B cell (primary cell): ENCODE data around the gene CCDC3.

ENCODE experiments used
- EZH2 ChIP-seq: IDR thresholded peaks from 2 replicates; pipeline ENCODE4 v1.6.1; 2012; ENCODE audit warnings: borderline replicate concordance, low read depth, mild to moderate bottlenecking, moderate library complexity, low read length; ENCODE audit not compliant: insufficient read depth, poor library complexity, severe bottlenecking
- TF ChIP-seq, protein P1 (sequence below): fragments of 200-600 bp; IDR thresholded peaks from one replicate; pipeline ENCODE4 v1.8.0; 2022; ENCODE audit warnings: antibody characterized with exemption, mild to moderate bottlenecking

DNA sequence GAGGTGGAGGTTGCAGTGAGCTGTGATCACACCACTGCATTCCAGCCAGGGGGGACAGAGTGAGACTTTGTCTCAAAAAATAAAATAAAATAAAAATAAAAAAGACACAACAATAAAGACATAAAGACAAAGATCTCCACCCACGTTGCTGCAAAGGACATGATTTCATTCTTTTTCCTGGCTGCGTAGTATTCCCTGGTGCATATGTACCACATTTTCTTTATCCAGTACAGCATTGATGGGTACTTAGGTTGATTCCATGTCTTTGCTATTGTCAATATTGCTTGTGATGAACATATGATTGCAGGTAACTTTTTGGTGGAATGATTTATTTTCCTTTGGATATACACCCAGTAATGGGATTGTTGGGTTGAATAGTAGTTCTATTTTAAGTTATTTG lies 42.0 kb upstream of the CCDC3 start:
- no peak for TF ChIP-seq EZH2
- TF ChIP-seq, protein P1, sequence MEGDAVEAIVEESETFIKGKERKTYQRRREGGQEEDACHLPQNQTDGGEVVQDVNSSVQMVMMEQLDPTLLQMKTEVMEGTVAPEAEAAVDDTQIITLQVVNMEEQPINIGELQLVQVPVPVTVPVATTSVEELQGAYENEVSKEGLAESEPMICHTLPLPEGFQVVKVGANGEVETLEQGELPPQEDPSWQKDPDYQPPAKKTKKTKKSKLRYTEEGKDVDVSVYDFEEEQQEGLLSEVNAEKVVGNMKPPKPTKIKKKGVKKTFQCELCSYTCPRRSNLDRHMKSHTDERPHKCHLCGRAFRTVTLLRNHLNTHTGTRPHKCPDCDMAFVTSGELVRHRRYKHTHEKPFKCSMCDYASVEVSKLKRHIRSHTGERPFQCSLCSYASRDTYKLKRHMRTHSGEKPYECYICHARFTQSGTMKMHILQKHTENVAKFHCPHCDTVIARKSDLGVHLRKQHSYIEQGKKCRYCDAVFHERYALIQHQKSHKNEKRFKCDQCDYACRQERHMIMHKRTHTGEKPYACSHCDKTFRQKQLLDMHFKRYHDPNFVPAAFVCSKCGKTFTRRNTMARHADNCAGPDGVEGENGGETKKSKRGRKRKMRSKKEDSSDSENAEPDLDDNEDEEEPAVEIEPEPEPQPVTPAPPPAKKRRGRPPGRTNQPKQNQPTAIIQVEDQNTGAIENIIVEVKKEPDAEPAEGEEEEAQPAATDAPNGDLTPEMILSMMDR: no peak
